HCT116 (cell line): ENCODE data around the gene ERC2.

Experiments
- ATF3 ChIP-seq: IDR thresholded peaks from 2 replicates; pipeline ENCODE4 v1.6.1; 2012
- CBX3 ChIP-seq: IDR thresholded peaks from 2 replicates; pipeline ENCODE4 v1.6.1; 2012; ENCODE audit warnings: low read depth
- CEBPB ChIP-seq: IDR thresholded peaks from 2 replicates; pipeline ENCODE4 v1.6.1; 2012; ENCODE audit warnings: low read depth
- CTCF ChIP-seq, 3 experiments: fragments of 200-600 bp in 1 of 3; sonication (generic) in 1 of 3; IDR thresholded peaks in 2 of 3; conservative IDR thresholded peaks in 1 of 3; 2 replicates each; pipeline ENCODE4 v1.5.1; 2012 to 2017; ENCODE audit warnings: low read depth in 2 of 3, low read length in 2 of 3, antibody characterized with exemption in 1 of 3, borderline replicate concordance in 1 of 3, control low read depth in 1 of 3, mild to moderate bottlenecking in 1 of 3, mixed read lengths in 1 of 3, mixed run types in 1 of 3, moderate library complexity in 1 of 3; ENCODE audit not compliant: insufficient read depth in 1 of 3
- EZH2 ChIP-seq: fragments of 200-600 bp; sonication (generic); IDR thresholded peaks from 2 replicates; pipeline ENCODE4 v1.6.1; 2017; ENCODE audit warnings: antibody characterized with exemption, mixed run types
- EZH2phosphoT487 ChIP-seq: fragments of 200-600 bp; IDR thresholded peaks from 2 replicates; pipeline ENCODE4 v1.6.1; 2018; ENCODE audit warnings: antibody characterized with exemption, borderline replicate concordance
- FOSL1 ChIP-seq: IDR thresholded peaks from 2 replicates; pipeline ENCODE4 v1.6.1; 2012; ENCODE audit warnings: low read depth
- POLR2A ChIP-seq: IDR thresholded peaks from 2 replicates; pipeline ENCODE4 v1.7.0; 2011; ENCODE audit warnings: borderline replicate concordance; ENCODE audit not compliant: insufficient read depth, insufficient read length; ENCODE audit errors: extremely low read depth
- POLR2AphosphoS5 ChIP-seq: IDR thresholded peaks from 2 replicates; pipeline ENCODE4 v1.6.1; 2011; ENCODE audit warnings: mild to moderate bottlenecking, low read depth, low read length, moderate library complexity
- SIN3A ChIP-seq: IDR thresholded peaks from 2 replicates; pipeline ENCODE4 v1.6.1; 2012; ENCODE audit warnings: low read depth
- SP1 ChIP-seq: IDR thresholded peaks from 2 replicates; pipeline ENCODE4 v1.6.1; 2012; ENCODE audit warnings: low read depth
- SRF ChIP-seq: IDR thresholded peaks from 2 replicates; pipeline ENCODE4 v1.6.1; 2012; ENCODE audit warnings: low read depth
- ZBTB33 ChIP-seq: IDR thresholded peaks from 2 replicates; pipeline ENCODE4 v1.6.1; 2011; ENCODE audit warnings: mild to moderate bottlenecking, low read length, moderate library complexity; ENCODE audit not compliant: insufficient replicate concordance; ENCODE audit errors: extremely low read depth
- ZNF274 ChIP-seq: fragments of 200-500 bp; sonication (Bioruptor generic); IDR thresholded peaks from 2 replicates; pipeline ENCODE4 v1.6.1; 2014; ENCODE audit warnings: mild to moderate bottlenecking, low read depth, low read length, inconsistent platforms

GRCh38 chr3:55989366-55989765, 478.9 kb downstream of the ERC2 start:
- no peak for TF ChIP-seq ATF3
- TF ChIP-seq POLR2A: no peak
- no peak for TF ChIP-seq CTCF (IDR thresholded peaks at IDR 0.05 in 2 of 3, conservative IDR thresholded peaks at IDR 0.05 in 1 of 3; ENCODE audit: borderline replicate concordance in 1 of 3, insufficient read depth in 1 of 3, low read depth in 2 of 3, low read length in 2 of 3)
- no peak for TF ChIP-seq CBX3
- no peak for TF ChIP-seq CEBPB
- TF ChIP-seq SIN3A: no peak
- no peak for TF ChIP-seq EZH2phosphoT487
- TF ChIP-seq EZH2: no peak
- TF ChIP-seq POLR2AphosphoS5: no peak
- no peak for TF ChIP-seq SP1
- TF ChIP-seq SRF: no peak
- no peak for TF ChIP-seq ZBTB33
- no peak for TF ChIP-seq ZNF274
- no peak for TF ChIP-seq FOSL1
